ENCODE data around the gene C1orf87.

GRCh38 chr1:60065199-60065598 is 8.4 kb downstream of the C1orf87 start:
- TF ChIP-seq CTCF (tag by site-specific recombination; IDR thresholded peaks at IDR 0.05) (no peak), KLF16 (tag by site-specific recombination; IDR thresholded peaks at IDR 0.05) (no peak), ZNF561 (tag by site-specific recombination; IDR thresholded peaks at IDR 0.05; ENCODE audit: borderline replicate concordance) (no peak), RBAK (tag by site-specific recombination; IDR thresholded peaks at IDR 0.05) (no peak), SP7 (tag by site-specific recombination; IDR thresholded peaks at IDR 0.05) (no peak), KLF1 (tag by site-specific recombination; IDR thresholded peaks at IDR 0.05) (no peak), ZNF174 (tag by site-specific recombination; IDR thresholded peaks at IDR 0.05) (no peak)

All from HEK293 (cell line).